PFSK-1 (cell line): Measurements from ENCODE around the gene PRPS2.

Source experiments
- POLR2AphosphoS5 ChIP-seq: IDR thresholded peaks from 2 replicates; pipeline ENCODE4 v1.6.1; 2012; ENCODE audit warnings: low read depth, mild to moderate bottlenecking, control low read depth, low read length, moderate library complexity
- REST ChIP-seq, 2 experiments: IDR thresholded peaks; 2 replicates each; pipeline versions ENCODE4 v1.6.1 to v1.8.0; 2011 to 2012; ENCODE audit warnings: low read depth in 2 of 2, low read length in 2 of 2, control low read depth in 1 of 2, inconsistent platforms in 1 of 2, mild to moderate bottlenecking in 1 of 2, moderate library complexity in 1 of 2; ENCODE audit not compliant: insufficient read depth in 1 of 2
- SIN3A ChIP-seq: IDR thresholded peaks from 2 replicates; pipeline ENCODE4 v1.6.1; 2012; ENCODE audit warnings: mild to moderate bottlenecking, low read length, moderate library complexity, borderline replicate concordance; ENCODE audit not compliant: insufficient read depth

- TF ChIP-seq REST (IDR thresholded peaks at IDR 0.05; ENCODE audit: insufficient read depth in 1 of 2, low read depth in 2 of 2, low read length in 2 of 2), result no peak
- TF ChIP-seq SIN3A, result no peak
- no peak for TF ChIP-seq POLR2AphosphoS5
Measured at GRCh38 chrX:12865359-12865758, 74.1 kb downstream of the PRPS2 start.
